DOHH2 (cell line): ENCODE results near the gene GBP2.

Experiments used
- H3F3A ChIP-seq: fragments of 200-600 bp; sonication (generic), shearing (Covaris generic); 2 replicates; pipeline ENCODE4 v1.6.0; 2016; ENCODE audit warnings: antibody characterized with exemption, mild to moderate bottlenecking; ENCODE audit not compliant: control insufficient read depth, insufficient read depth
- H3K27ac ChIP-seq: fragments of 200-600 bp; sonication (generic); 2 replicates; pipeline ENCODE4 v1.5.1; 2014; ENCODE audit warnings: low read depth, mild to moderate bottlenecking, low read length, moderate library complexity
- H3K27me3 ChIP-seq: fragments of 200-600 bp; sonication (generic); 2 replicates; pipeline ENCODE4 v1.6.1; 2014; ENCODE audit warnings: mild to moderate bottlenecking, low read length, mixed read lengths; ENCODE audit not compliant: control insufficient read depth
- H3K36me3 ChIP-seq: fragments of 200-600 bp; sonication (generic); 2 replicates; pipeline ENCODE4 v1.6.1; 2014; ENCODE audit warnings: mild to moderate bottlenecking, low read length, moderate library complexity, mixed read lengths; ENCODE audit not compliant: control insufficient read depth
- H3K4me1 ChIP-seq: fragments of 200-600 bp; sonication (generic); 2 replicates; pipeline ENCODE4 v1.6.1; 2014; ENCODE audit warnings: mild to moderate bottlenecking, low read length, mixed read lengths; ENCODE audit not compliant: control insufficient read depth
- H3K4me2 ChIP-seq: fragments of 200-600 bp; sonication (generic); 2 replicates; pipeline ENCODE4 v1.6.0; 2014; ENCODE audit warnings: mild to moderate bottlenecking, low read length, moderate library complexity
- H3K4me3 ChIP-seq: fragments of 200-600 bp; sonication (generic); 2 replicates; pipeline ENCODE4 v1.5.1; 2014; ENCODE audit warnings: mild to moderate bottlenecking, low read length, mixed read lengths
- H3K79me2 ChIP-seq: fragments of 200-600 bp; sonication (generic); 2 replicates; pipeline ENCODE4 v1.6.1; 2014; ENCODE audit warnings: mild to moderate bottlenecking, low read length, mixed read lengths; ENCODE audit not compliant: control insufficient read depth
- H3K9me2 ChIP-seq: fragments of 200-600 bp; sonication (generic); replicated peaks from 2 replicates; pipeline ENCODE4 v1.6.1; 2014; ENCODE audit warnings: mild to moderate bottlenecking, low read length, mixed read lengths; ENCODE audit not compliant: control insufficient read depth
- H3K9me3 ChIP-seq: fragments of 200-600 bp; sonication (generic); 2 replicates; pipeline ENCODE4 v1.6.1; 2014; ENCODE audit warnings: antibody characterized with exemption, low read length, mixed read lengths; ENCODE audit not compliant: control insufficient read depth, insufficient read depth
- H4K20me1 ChIP-seq: fragments of 200-600 bp; sonication (generic); 2 replicates; pipeline ENCODE4 v1.6.0; 2014; ENCODE audit warnings: low read depth, mild to moderate bottlenecking, antibody characterized with exemption, low read length, moderate library complexity; ENCODE audit not compliant: control insufficient read depth, insufficient read depth
- EZH2phosphoT487 ChIP-seq: fragments of 200-600 bp; sonication (generic); IDR thresholded peaks from 2 replicates; pipeline ENCODE4 v1.6.1; 2017; ENCODE audit warnings: borderline replicate concordance, mild to moderate bottlenecking, antibody characterized with exemption, low read length, moderate library complexity, mixed read lengths
- TF ChIP-seq, protein P1 (sequence below): fragments of 200-600 bp; sonication (generic); IDR thresholded peaks from one replicate; pipeline ENCODE4 v1.5.1; 2014; ENCODE audit warnings: antibody characterized with exemption, mild to moderate bottlenecking, low read depth, low read length; ENCODE audit not compliant: poor library complexity, severe bottlenecking

The GBP2 gene

DNA sequence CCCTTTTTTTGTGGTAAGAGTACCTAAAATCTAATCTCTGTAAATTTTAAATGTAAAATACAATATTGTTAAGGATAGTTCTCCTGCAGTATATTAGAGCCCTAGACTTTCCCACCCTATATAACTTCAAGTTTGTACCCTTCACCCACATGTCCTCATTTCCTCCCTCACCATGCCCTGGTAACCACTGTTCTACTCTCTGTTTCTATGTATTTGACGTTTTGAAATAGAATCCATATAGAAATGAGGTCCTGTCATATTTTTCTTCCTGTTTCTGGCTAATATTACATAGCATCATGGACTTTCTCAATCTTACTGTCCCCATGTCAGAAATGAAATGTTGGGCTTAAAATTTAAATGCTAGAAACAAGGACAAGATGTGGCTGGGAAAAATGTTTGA is 25.1 kb upstream of the GBP2 start:
- Histone ChIP-seq H3K79me2 (no peaks in the 10 kb centered on the region), H3K4me2 (no peak overlapping the region), H3K27me3 (no peaks in the 10 kb centered on the region), H3K4me3 (no peak overlapping the region), H3K4me1 (no peaks in the 10 kb centered on the region), H4K20me1 (no peaks in the 10 kb centered on the region), H3K9me2 (no peaks in the 10 kb centered on the region), H3K9me3 (no peaks in the 10 kb centered on the region), H3F3A (no peaks in the 10 kb centered on the region), H3K36me3 (no peaks in the 10 kb centered on the region), H3K27ac (no peak overlapping the region)
- TF ChIP-seq, protein P1, sequence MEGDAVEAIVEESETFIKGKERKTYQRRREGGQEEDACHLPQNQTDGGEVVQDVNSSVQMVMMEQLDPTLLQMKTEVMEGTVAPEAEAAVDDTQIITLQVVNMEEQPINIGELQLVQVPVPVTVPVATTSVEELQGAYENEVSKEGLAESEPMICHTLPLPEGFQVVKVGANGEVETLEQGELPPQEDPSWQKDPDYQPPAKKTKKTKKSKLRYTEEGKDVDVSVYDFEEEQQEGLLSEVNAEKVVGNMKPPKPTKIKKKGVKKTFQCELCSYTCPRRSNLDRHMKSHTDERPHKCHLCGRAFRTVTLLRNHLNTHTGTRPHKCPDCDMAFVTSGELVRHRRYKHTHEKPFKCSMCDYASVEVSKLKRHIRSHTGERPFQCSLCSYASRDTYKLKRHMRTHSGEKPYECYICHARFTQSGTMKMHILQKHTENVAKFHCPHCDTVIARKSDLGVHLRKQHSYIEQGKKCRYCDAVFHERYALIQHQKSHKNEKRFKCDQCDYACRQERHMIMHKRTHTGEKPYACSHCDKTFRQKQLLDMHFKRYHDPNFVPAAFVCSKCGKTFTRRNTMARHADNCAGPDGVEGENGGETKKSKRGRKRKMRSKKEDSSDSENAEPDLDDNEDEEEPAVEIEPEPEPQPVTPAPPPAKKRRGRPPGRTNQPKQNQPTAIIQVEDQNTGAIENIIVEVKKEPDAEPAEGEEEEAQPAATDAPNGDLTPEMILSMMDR = no peak
- no peak for TF ChIP-seq EZH2phosphoT487

DNA sequence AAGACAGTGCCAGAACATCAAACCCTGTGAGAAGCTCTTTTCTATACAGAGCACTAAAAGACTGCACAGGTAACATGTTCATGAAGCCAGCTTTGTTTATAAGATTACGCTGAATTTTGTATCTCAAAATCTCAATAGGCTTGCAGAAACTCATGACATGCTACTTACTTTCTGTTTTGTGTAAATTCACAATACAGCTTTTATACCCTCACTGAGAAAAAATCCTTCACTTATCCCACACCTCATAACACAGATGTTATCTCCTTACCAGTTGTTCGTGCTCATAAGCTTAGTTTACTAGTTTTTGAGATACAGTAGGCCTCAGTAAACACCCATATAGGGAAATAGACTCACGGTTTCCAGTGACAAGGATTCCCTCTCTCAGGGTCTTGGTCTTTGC is 24.1 kb upstream of the GBP2 start:
- H4K20me1 ChIP-seq = no peaks in the 10 kb centered on the region
- H3K27me3 ChIP-seq = no peaks in the 10 kb centered on the region
- no peaks in the 10 kb centered on the region for H3F3A ChIP-seq
- no peak for TF ChIP-seq EZH2phosphoT487
- TF ChIP-seq, protein P1 = no peak
- H3K9me3 ChIP-seq = no peaks in the 10 kb centered on the region
- H3K27ac ChIP-seq = no peak overlapping the region
- no peak overlapping the region for H3K4me3 ChIP-seq
- no peaks in the 10 kb centered on the region for H3K79me2 ChIP-seq
- H3K4me1 ChIP-seq = no peaks in the 10 kb centered on the region
- no peak overlapping the region for H3K4me2 ChIP-seq
- H3K9me2 ChIP-seq = no peaks in the 10 kb centered on the region
- no peaks in the 10 kb centered on the region for H3K36me3 ChIP-seq

DNA sequence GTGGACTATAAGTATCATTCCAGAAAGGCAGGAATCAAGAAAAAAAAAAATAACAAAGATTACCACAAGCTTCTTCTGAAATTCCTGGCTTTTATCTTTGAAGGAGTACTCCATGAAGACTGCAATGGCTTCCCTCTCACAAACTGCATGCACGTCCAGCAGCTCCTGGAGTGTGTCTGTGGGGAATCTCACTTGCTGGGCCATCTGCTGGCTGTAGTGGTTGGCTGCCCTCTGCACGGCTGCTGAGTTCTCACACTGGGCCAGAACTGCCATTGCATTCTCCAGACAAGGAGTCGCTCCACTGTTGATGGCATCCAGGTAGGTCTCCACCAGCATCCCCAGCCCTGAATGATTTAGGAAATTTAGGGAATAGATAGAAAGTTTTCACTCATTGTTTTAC is 23.3 kb upstream of the GBP2 start:
- H3K79me2 ChIP-seq = no peaks in the 10 kb centered on the region
- H3F3A ChIP-seq = no peaks in the 10 kb centered on the region
- H3K27ac ChIP-seq = no peak overlapping the region
- no peaks in the 10 kb centered on the region for H4K20me1 ChIP-seq
- no peak overlapping the region for H3K4me3 ChIP-seq
- TF ChIP-seq EZH2phosphoT487 = no peak
- TF ChIP-seq, protein P1 = no peak
- no peaks in the 10 kb centered on the region for H3K36me3 ChIP-seq
- no peaks in the 10 kb centered on the region for H3K9me2 ChIP-seq
- no peaks in the 10 kb centered on the region for H3K4me1 ChIP-seq
- no peaks in the 10 kb centered on the region for H3K9me3 ChIP-seq
- H3K4me2 ChIP-seq = no peak overlapping the region
- no peaks in the 10 kb centered on the region for H3K27me3 ChIP-seq
